Activated CD4-positive, alpha-beta T cell treated with anti-CD3 and anti-CD28 coated beads for 48 hours (primary cell): Measurements from ENCODE around the gene MAGEA9B.
"Not testable (repeated sequence)": the region's sequence is repeated elsewhere in the genome, so short reads cannot be mapped to it uniquely, and the experiment has no call there.

Source experiments
- DNase-seq: peaks from one replicate; pipeline ENCODE4 v3.0.0-alpha.2; 2020

The MAGEA9B gene

GRCh38 chrX:149570668-149571067 is 16.6 kb downstream of the MAGEA9B start:
- DNase-seq: no peak

- no peak for DNase-seq
Observed at GRCh38 chrX:149569770-149570169, 17.5 kb downstream of the MAGEA9B start.

GRCh38 chrX:149568701-149569296 is 18.5 kb downstream of the MAGEA9B start:
- DNase-seq: no peak

- no peak for DNase-seq
Observed at GRCh38 chrX:149567621-149568417, 19.4 kb downstream of the MAGEA9B start.

- no peak for DNase-seq
Observed at GRCh38 chrX:149563359-149563758, 23.9 kb downstream of the MAGEA9B start.

GRCh38 chrX:149555251-149555650 is 32.0 kb downstream of the MAGEA9B start:
- not testable (repeated sequence) for DNase-seq

GRCh38 chrX:149551939-149552248 is 35.4 kb downstream of the MAGEA9B start:
- DNase-seq: not testable (repeated sequence)

- DNase-seq: not testable (repeated sequence)
Observed at GRCh38 chrX:149551245-149551938, 35.9 kb downstream of the MAGEA9B start.

- DNase-seq: not testable (repeated sequence)
Observed at GRCh38 chrX:149550454-149550853, 36.8 kb downstream of the MAGEA9B start.

GRCh38 chrX:149549701-149550100 is 37.6 kb downstream of the MAGEA9B start, which contains the start of gene HSFX3:
HSFX3 (minus strand) TSS chrX:149549924; CDS start chrX:149549852, 72 bp downstream.
- DNase-seq: not testable (repeated sequence)

- DNase-seq: not testable (repeated sequence)
Observed at GRCh38 chrX:149547782-149548181, 39.5 kb downstream of the MAGEA9B start.

GRCh38 chrX:149546962-149547361 is 40.3 kb downstream of the MAGEA9B start:
- DNase-seq: not testable (repeated sequence)

GRCh38 chrX:149545545-149546543 is 41.4 kb downstream of the MAGEA9B start:
- not testable (repeated sequence) for DNase-seq

- DNase-seq: no peak
Observed at GRCh38 chrX:149541521-149542047, 45.7 kb downstream of the MAGEA9B start.

- peak; percentile 92 for DNase-seq
Observed at GRCh38 chrX:149540621-149541520, 46.4 kb downstream of the MAGEA9B start, which contains the start of gene EOLA1. EOLA1 (plus strand) TSS chrX:149541012; CDS start chrX:149545631, 4,619 bp downstream.

- DNase-seq: peak; percentile 91
Observed at GRCh38 chrX:149540131-149540620, 47.1 kb downstream of the MAGEA9B start.

GRCh38 chrX:149539283-149540130 is 47.8 kb downstream of the MAGEA9B start:
- DNase-seq: peak; percentile 85

GRCh38 chrX:149537474-149537873 is 49.8 kb downstream of the MAGEA9B start:
- DNase-seq: not testable (repeated sequence)

- not testable (repeated sequence) for DNase-seq
Observed at GRCh38 chrX:149534926-149535602, 52.2 kb downstream of the MAGEA9B start.
